Effector CD8-positive, alpha-beta T cell (primary cell): ENCODE results near the gene ZNF747.

Source experiments
- DNase-seq: peaks from one replicate; lab custom pipeline; 2025; lab: John Stamatoyannopoulos, UW

ZNF747 gene

GRCh38 chr16:30518552-30518951, 16.1 kb downstream of the ZNF747 start:
- no peak for DNase-seq

- no peak for DNase-seq
Measured at GRCh38 chr16:30515275-30515674, 19.4 kb downstream of the ZNF747 start.

GRCh38 chr16:30511509-30511908, 23.1 kb downstream of the ZNF747 start:
- DNase-seq = no peak

- no peak for DNase-seq
Measured at GRCh38 chr16:30510376-30510938, 24.2 kb downstream of the ZNF747 start.

- DNase-seq = no peak
Measured at GRCh38 chr16:30509081-30509765, 25.4 kb downstream of the ZNF747 start.

GRCh38 chr16:30503403-30504296, 31.0 kb downstream of the ZNF747 start:
- no peak for DNase-seq

GRCh38 chr16:30499284-30499683, 35.4 kb downstream of the ZNF747 start:
- no peak for DNase-seq

GRCh38 chr16:30494709-30495108, 39.9 kb downstream of the ZNF747 start:
- DNase-seq = no peak

- no peak for DNase-seq
Measured at GRCh38 chr16:30493941-30494488, 40.6 kb downstream of the ZNF747 start.

- no peak for DNase-seq
Measured at GRCh38 chr16:30491744-30492308, 42.8 kb downstream of the ZNF747 start.

GRCh38 chr16:30491229-30491628, 43.4 kb downstream of the ZNF747 start:
- no peak for DNase-seq

- DNase-seq = no peak
Measured at GRCh38 chr16:30490210-30490609, 44.4 kb downstream of the ZNF747 start.

GRCh38 chr16:30488764-30489605, 45.7 kb downstream of the ZNF747 start:
- DNase-seq = no peak

- no peak for DNase-seq
Measured at GRCh38 chr16:30485818-30486436, 48.7 kb downstream of the ZNF747 start.

GRCh38 chr16:30484887-30485286, 49.8 kb downstream of the ZNF747 start:
- no peak for DNase-seq

- no peak for DNase-seq
Measured at GRCh38 chr16:30482366-30482765, 52.3 kb downstream of the ZNF747 start.

GRCh38 chr16:30481381-30481780, 53.3 kb downstream of the ZNF747 start:
- DNase-seq = no peak
